PC-3 (cell line): ENCODE measurements around the gene API5. TPM values are rescaled to one million over a fixed set of nuclear protein-coding genes. Genes with fewer than 3 reads are reported as not detected.

Experiments used
- ATAC-seq: fragments of 200-7000 bp; cut with Tn5 transposase; 2 replicates; pipeline ENCODE4 v1.9.1; 2020; ENCODE audit warnings: mild to moderate bottlenecking, moderate library complexity
- BruUV-seq: library from RNA; stranded (reverse); fragments of 400-500 nt; replicated peaks from 2 replicates; lab custom pipeline; 2021; lab: Mats Ljungman, UMichigan
- CTCF ChIA-PET: fragments of 300-600 bp; sonication (Branson Sonifier 250); formaldehyde crosslinking; loops from one replicate; lab custom pipeline; 2022; ENCODE audit warnings: antibody characterized with exemption; lab: Charles Lee
- POLR2A ChIA-PET: fragments of 300-600 bp; sonication (Branson Sonifier 250); formaldehyde crosslinking; loops from one replicate; lab custom pipeline; 2022; ENCODE audit warnings: antibody characterized with exemption; ENCODE audit not compliant: unreplicated experiment; lab: Charles Lee
- DNase-seq: peaks from one replicate; pipeline ENCODE4 v3.0.0-alpha.2; 2015
- H2AFZ ChIP-seq: fragments of 300-600 bp; sonication (generic); 2 replicates; pipeline ENCODE4 v1.6.0; 2016; ENCODE audit warnings: antibody characterized with exemption, low read length
- H3F3A ChIP-seq: fragments of 300-600 bp; sonication (generic); one replicate; pipeline ENCODE4 v1.6.0; 2017; ENCODE audit warnings: antibody characterized with exemption, low read length, control low read depth, mild to moderate bottlenecking; ENCODE audit not compliant: unreplicated experiment
- H3K27ac ChIP-seq: fragments of 300-600 bp; sonication (generic); 2 replicates; pipeline ENCODE4 v1.5.1; 2016; ENCODE audit warnings: mild to moderate bottlenecking, low read length
- H3K27me3 ChIP-seq: fragments of 300-600 bp; sonication (generic); 2 replicates; pipeline ENCODE4 v1.6.1; 2016; ENCODE audit warnings: low read length, mixed read lengths
- H3K36me3 ChIP-seq: fragments of 300-600 bp; sonication (generic); 2 replicates; pipeline ENCODE4 v1.6.1; 2016; ENCODE audit warnings: low read depth, mixed run types, low read length, mixed read lengths
- H3K4me1 ChIP-seq: fragments of 300-600 bp; sonication (generic); 2 replicates; pipeline ENCODE4 v1.5.1; 2016; ENCODE audit warnings: low read length; ENCODE audit not compliant: insufficient read depth
- H3K4me2 ChIP-seq: fragments of 300-600 bp; sonication (generic); 2 replicates; pipeline ENCODE4 v1.6.0; 2016; ENCODE audit warnings: low read length
- H3K4me3 ChIP-seq: fragments of 300-600 bp; sonication (generic); 2 replicates; pipeline ENCODE4 v1.5.1; 2016; ENCODE audit warnings: mild to moderate bottlenecking, low read length, mixed read lengths
- H3K79me2 ChIP-seq: fragments of 300-600 bp; sonication (generic); 2 replicates; pipeline ENCODE4 v1.6.1; 2017; ENCODE audit warnings: low read length, mixed read lengths
- H3K9ac ChIP-seq: fragments of 300-600 bp; sonication (generic); 2 replicates; pipeline ENCODE4 v1.6.0; 2016; ENCODE audit warnings: mild to moderate bottlenecking, low read length
- H3K9me2 ChIP-seq: fragments of 300-600 bp; sonication (generic); replicated peaks from 2 replicates; pipeline ENCODE4 v1.6.1; 2016; ENCODE audit warnings: mixed run types, low read length, mixed read lengths
- H3K9me3 ChIP-seq: fragments of 300-600 bp; sonication (generic); 2 replicates; pipeline ENCODE4 v1.6.1; 2016; ENCODE audit warnings: low read length, mixed read lengths
- H4K20me1 ChIP-seq: fragments of 300-600 bp; sonication (generic); 2 replicates; pipeline ENCODE4 v1.6.1; 2016; ENCODE audit warnings: low read length, mixed read lengths
- EZH2 ChIP-seq: fragments of 300-600 bp; sonication (generic); IDR thresholded peaks from one replicate; pipeline ENCODE4 v1.6.1; 2017; ENCODE audit warnings: antibody characterized with exemption, mild to moderate bottlenecking, low read length; ENCODE audit not compliant: unreplicated experiment
- EZH2phosphoT487 ChIP-seq: fragments of 300-600 bp; sonication (generic); IDR thresholded peaks from 2 replicates; pipeline ENCODE4 v1.6.1; 2018; ENCODE audit warnings: mild to moderate bottlenecking, antibody characterized with exemption, low read length, borderline replicate concordance
- intact Hi-C: fragments of 100-400 bp; cut with micrococcal nuclease; formaldehyde crosslinking; loops from 2 replicates; pipeline ENCODE4 v1.9.0; 2023
- total RNA-seq: library from RNA; depleted of rRNA; stranded (reverse); fragments of >200 nt; gene quantifications from 2 replicates; pipeline ENCODE4 v1.2.3, GENCODE V29; 2014; rRNA removed
- TF ChIP-seq, protein P1 (sequence below): fragments of 300-600 bp; sonication (generic); conservative IDR thresholded peaks from 2 replicates; pipeline ENCODE4 v1.5.1; 2017; ENCODE audit warnings: antibody characterized with exemption, low read depth, mild to moderate bottlenecking, low read length

Gene API5
- total RNA-seq, 1 experiment from 2014 or later = 79.5 TPM

DNA sequence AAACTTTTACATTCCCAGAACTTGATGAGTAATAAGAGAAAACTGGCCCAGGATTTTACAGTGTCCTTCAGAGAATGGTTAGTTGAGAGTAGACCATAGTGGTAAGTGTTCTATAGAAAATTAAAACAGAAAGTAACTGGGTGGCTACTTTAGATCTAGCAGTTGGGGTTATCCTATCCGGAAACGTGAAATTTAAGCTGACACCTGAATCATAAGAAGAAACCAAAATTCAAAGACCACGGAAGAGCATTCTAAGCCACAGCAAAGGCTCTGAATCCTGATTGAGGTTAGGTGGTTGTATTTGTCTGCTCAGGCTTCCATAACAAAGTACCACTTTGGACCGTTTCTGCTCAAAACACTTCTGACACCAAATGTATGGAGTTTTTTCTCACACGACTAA is 80.9 kb downstream of the API5 start:
- BruUV-seq = no TSS peak
- H2AFZ ChIP-seq = no peak overlapping the region
- TF ChIP-seq EZH2phosphoT487 = no peak
- TF ChIP-seq EZH2 = no peak
- TF ChIP-seq, protein P1, sequence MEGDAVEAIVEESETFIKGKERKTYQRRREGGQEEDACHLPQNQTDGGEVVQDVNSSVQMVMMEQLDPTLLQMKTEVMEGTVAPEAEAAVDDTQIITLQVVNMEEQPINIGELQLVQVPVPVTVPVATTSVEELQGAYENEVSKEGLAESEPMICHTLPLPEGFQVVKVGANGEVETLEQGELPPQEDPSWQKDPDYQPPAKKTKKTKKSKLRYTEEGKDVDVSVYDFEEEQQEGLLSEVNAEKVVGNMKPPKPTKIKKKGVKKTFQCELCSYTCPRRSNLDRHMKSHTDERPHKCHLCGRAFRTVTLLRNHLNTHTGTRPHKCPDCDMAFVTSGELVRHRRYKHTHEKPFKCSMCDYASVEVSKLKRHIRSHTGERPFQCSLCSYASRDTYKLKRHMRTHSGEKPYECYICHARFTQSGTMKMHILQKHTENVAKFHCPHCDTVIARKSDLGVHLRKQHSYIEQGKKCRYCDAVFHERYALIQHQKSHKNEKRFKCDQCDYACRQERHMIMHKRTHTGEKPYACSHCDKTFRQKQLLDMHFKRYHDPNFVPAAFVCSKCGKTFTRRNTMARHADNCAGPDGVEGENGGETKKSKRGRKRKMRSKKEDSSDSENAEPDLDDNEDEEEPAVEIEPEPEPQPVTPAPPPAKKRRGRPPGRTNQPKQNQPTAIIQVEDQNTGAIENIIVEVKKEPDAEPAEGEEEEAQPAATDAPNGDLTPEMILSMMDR = no peak
- H3K27me3 ChIP-seq = no peaks in the 10 kb centered on the region
- DNase-seq (no peak), ATAC-seq (no peak)
- intact Hi-C loops = no loop called here
- no peak overlapping the region for H3K9ac ChIP-seq
- H3K9me2 ChIP-seq = no peaks in the 10 kb centered on the region
- H3K4me1 ChIP-seq = no peaks in the 10 kb centered on the region
- POLR2A ChIA-PET = no interaction called here
- no peak overlapping the region for H3K27ac ChIP-seq
- H3F3A ChIP-seq = no peaks in the 10 kb centered on the region
- H3K4me3 ChIP-seq = no peak overlapping the region
- peaks cover 42% of the 10 kb centered on the region for H3K36me3 ChIP-seq
- CTCF ChIA-PET = no interaction called here
- H3K9me3 ChIP-seq = no peaks in the 10 kb centered on the region
- H3K79me2 ChIP-seq = no peaks in the 10 kb centered on the region
- H3K4me2 ChIP-seq = no peak overlapping the region
- H4K20me1 ChIP-seq = no peaks in the 10 kb centered on the region

DNA sequence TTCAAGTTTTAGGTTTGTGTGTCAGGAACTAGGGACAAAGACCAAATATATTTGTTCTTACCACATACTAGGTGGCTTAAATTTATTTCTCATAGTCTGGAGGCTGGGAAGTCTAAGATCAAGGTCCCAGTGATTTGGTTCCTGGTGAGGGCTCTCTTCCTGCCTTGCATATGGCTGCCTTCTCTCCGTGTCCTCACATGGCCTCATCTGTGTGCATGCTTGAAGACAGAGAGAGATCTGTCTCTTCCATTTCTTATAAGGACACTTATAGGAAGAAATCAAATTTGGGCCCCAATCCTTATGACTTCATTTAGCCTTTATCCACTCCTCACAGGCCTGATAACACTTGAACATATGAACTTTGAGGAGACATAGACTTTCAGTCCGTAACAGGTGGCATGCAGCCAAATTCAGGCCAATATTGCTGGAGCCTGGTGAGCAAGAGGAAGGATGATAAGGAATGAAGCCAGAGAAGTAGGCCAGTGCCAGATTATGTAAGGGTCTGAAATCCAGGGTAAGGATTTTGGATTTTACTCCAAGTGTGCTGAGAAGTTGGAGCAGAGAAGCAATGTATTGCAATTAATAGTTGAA is 82.1 kb downstream of the API5 start:
- H3K9me3 ChIP-seq = no peaks in the 10 kb centered on the region
- ChIA-PET CTCF (no interaction called here), POLR2A (no interaction called here)
- H2AFZ ChIP-seq = no peak overlapping the region
- no peaks in the 10 kb centered on the region for H3F3A ChIP-seq
- BruUV-seq = no TSS peak
- TF ChIP-seq EZH2 (no peak), EZH2phosphoT487 (no peak)
- TF ChIP-seq, protein P1 = no peak
- H3K27ac ChIP-seq = no peak overlapping the region
- H3K36me3 ChIP-seq = peaks cover 49% of the 10 kb centered on the region
- no peaks in the 10 kb centered on the region for H3K27me3 ChIP-seq
- no peak overlapping the region for H3K9ac ChIP-seq
- no peaks in the 10 kb centered on the region for H3K79me2 ChIP-seq
- ATAC-seq (no peak), DNase-seq (no peak)
- H3K4me1 ChIP-seq = no peaks in the 10 kb centered on the region
- no peak overlapping the region for H3K4me2 ChIP-seq
- intact Hi-C loops = no loop called here
- no peaks in the 10 kb centered on the region for H4K20me1 ChIP-seq
- H3K4me3 ChIP-seq = no peak overlapping the region
- H3K9me2 ChIP-seq = no peaks in the 10 kb centered on the region

Other genes starting within 250 kb of the API5 start
- 42.1 and 51.7 TPM in 2 replicates for gene TTC17, start 46.9 kb downstream of the API5 start, total RNA-seq